HG03378 (cell line): ENCODE measurements around the gene MEGF10.
A peak's percentile ranks its signal among the peaks of the same experiment; 100 is the strongest.

Experiments used
- ATAC-seq: cut with Tn5 transposase; IDR thresholded peaks from one replicate; pipeline ENCODE4 v1.9.1; 2021; ENCODE audit warnings: mild to moderate bottlenecking, moderate library complexity; ENCODE audit not compliant: unreplicated experiment

Gene MEGF10

GRCh38 chr5:127409246-127409917, 118.8 kb downstream of the MEGF10 start:
- ATAC-seq = no peak

- ATAC-seq = no peak
Measured at GRCh38 chr5:127409921-127410675, 119.5 kb downstream of the MEGF10 start.

- peak; percentile 75 for ATAC-seq
Measured at GRCh38 chr5:127410959-127411358, 120.4 kb downstream of the MEGF10 start.

GRCh38 chr5:127411381-127411780, 120.8 kb downstream of the MEGF10 start:
- no peak for ATAC-seq

GRCh38 chr5:127412698-127413097, 122.1 kb downstream of the MEGF10 start:
- no peak for ATAC-seq

- ATAC-seq = no peak
Measured at GRCh38 chr5:127415034-127415433, 124.4 kb downstream of the MEGF10 start.

GRCh38 chr5:127416906-127417305, 126.3 kb downstream of the MEGF10 start:
- ATAC-seq = no peak

GRCh38 chr5:127417528-127417927, 126.9 kb downstream of the MEGF10 start:
- no peak for ATAC-seq

- no peak for ATAC-seq
Measured at GRCh38 chr5:127418367-127418766, 127.8 kb downstream of the MEGF10 start.

GRCh38 chr5:127418974-127419682, 128.5 kb downstream of the MEGF10 start:
- ATAC-seq = no peak

GRCh38 chr5:127419683-127420257, 129.2 kb downstream of the MEGF10 start:
- ATAC-seq = no peak

- ATAC-seq = no peak
Measured at GRCh38 chr5:127420758-127421157, 130.2 kb downstream of the MEGF10 start.

- no peak for ATAC-seq
Measured at GRCh38 chr5:127421471-127421870, 130.9 kb downstream of the MEGF10 start.

GRCh38 chr5:127423173-127423798, 132.7 kb downstream of the MEGF10 start:
- peak; percentile 81 for ATAC-seq

GRCh38 chr5:127425037-127425436, 134.4 kb downstream of the MEGF10 start:
- no peak for ATAC-seq

GRCh38 chr5:127425868-127426267, 135.3 kb downstream of the MEGF10 start:
- no peak for ATAC-seq

GRCh38 chr5:127426661-127427060, 136.1 kb downstream of the MEGF10 start:
- ATAC-seq = no peak

GRCh38 chr5:127428276-127428675, 137.7 kb downstream of the MEGF10 start:
- no peak for ATAC-seq

- no peak for ATAC-seq
Measured at GRCh38 chr5:127428748-127429147, 138.2 kb downstream of the MEGF10 start.

GRCh38 chr5:127429928-127430327, 139.3 kb downstream of the MEGF10 start:
- no peak for ATAC-seq

- no peak for ATAC-seq
Measured at GRCh38 chr5:127430627-127431026, 140.0 kb downstream of the MEGF10 start.
